GM12872 (cell line): ENCODE results near the gene HSDL1.

ENCODE experiments used
- TF ChIP-seq, protein P1 (sequence below): IDR thresholded peaks from 3 replicates; pipeline ENCODE4 v1.5.1; 2011; ENCODE audit warnings: low read depth, mild to moderate bottlenecking, low read length, moderate library complexity; ENCODE audit not compliant: insufficient read depth

HSDL1 gene

DNA sequence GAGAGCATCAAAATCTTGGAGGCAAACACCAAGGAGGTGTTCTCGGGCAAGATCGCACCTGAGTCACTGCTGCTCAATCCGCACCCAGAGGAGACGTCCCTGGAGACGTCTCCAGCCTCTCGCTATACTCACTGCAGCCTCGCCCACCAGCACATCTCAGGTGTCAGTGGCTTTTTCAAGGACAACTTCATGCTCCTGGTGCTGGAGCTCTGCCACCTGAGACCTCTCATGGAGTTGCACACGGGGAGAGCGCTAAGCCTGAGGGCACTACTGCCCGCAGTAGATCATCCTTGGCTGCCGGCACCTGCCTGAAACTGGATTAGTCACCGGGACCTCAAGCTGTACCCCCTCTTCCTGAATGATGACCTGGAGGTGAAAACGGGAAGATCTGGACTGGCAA, 25.6 kb downstream of the HSDL1 start:
- TF ChIP-seq, protein P1, sequence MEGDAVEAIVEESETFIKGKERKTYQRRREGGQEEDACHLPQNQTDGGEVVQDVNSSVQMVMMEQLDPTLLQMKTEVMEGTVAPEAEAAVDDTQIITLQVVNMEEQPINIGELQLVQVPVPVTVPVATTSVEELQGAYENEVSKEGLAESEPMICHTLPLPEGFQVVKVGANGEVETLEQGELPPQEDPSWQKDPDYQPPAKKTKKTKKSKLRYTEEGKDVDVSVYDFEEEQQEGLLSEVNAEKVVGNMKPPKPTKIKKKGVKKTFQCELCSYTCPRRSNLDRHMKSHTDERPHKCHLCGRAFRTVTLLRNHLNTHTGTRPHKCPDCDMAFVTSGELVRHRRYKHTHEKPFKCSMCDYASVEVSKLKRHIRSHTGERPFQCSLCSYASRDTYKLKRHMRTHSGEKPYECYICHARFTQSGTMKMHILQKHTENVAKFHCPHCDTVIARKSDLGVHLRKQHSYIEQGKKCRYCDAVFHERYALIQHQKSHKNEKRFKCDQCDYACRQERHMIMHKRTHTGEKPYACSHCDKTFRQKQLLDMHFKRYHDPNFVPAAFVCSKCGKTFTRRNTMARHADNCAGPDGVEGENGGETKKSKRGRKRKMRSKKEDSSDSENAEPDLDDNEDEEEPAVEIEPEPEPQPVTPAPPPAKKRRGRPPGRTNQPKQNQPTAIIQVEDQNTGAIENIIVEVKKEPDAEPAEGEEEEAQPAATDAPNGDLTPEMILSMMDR: no peak

DNA sequence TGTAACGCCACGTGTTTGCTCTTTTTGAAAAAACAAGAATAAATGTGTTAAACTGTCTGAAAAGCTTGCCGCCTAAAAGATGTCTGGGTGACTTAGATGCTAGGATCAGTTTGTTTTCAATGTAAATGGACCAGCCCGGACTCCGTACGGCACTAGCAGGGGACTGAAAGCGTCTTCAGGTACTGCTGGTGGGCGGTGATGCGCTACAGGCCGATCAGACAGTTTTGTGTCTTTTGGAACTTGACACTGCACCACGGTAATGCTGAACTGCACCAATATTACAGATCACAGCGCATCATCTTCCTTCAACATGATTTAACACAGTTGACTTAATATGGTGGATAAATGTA, 27.5 kb downstream of the HSDL1 start:
- TF ChIP-seq, protein P1: no peak

DNA sequence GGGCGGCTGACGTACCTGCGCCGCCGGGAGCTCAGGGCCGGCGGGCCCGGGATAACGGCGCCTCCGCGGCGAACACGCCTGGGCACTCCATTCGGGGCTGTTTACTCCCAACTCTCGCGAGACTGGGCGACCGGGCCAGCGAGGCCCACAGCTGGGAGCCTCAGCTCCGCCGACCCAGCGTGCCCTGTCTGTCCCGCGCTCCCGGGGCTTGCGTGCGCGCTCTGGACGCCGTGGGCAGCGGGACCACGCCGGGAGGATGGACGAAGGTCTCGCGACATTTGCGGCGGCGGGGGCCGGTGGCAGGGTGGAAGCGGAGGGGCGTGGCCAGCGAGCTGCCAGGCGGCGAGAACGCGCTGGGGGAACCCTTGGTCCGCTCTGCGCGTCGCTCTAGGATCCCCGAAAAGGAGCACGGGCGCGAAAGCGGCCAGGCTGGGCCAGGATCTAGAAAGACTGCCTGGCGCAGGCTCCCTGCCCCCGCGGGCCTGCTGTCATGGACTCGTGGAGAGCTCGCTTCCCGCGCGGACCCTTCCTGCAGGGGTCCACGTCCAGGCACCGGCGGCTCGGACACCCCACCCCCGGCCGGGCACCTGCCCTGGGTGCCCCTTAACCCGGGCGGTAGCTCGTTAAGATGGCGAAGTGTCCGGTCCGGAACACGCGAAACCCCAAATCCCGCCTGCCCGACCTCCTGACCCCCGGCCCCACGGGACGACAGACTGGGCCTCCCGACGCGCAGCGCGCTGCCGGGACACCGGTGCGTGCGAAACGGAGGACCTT, 28.1 kb downstream of the HSDL1 start, which contains the start of gene MBTPS1:
Gene MBTPS1, minus strand, starts transcription at position 223 of the 774 bp plus-strand sequence. CDS start 15,159 bp downstream, outside the sequence.
- TF ChIP-seq, protein P1: no peak

- TF ChIP-seq, protein P1: peak; percentile 26; the same call in 1 of the 3 replicates
Observed at GRCh38 chr16:84115919-84116719, 28.9 kb downstream of the HSDL1 start.

DNA sequence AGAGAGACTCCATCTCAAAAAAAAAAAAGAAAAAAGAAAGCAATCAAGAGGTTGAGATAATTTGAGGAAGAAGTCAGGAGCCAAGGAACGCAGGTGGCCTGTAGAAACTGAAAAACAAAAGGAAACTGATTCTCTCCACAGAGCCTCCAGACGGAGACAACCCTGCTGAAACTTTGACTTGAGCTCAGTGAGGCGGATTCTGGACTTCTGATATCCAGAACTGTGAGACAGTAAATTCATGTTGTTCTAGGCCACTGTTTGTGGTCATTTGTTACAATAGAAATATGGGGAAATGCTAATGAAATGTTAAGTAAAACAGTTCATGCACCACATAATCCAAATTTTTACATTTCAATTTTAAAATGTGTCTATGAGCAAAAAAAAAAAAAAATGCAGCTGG, 33.5 kb downstream of the HSDL1 start:
- TF ChIP-seq, protein P1: no peak

- TF ChIP-seq, protein P1: no peak
Observed at GRCh38 chr16:84110527-84110926, 34.5 kb downstream of the HSDL1 start.

GRCh38 chr16:84109598-84110335, 35.2 kb downstream of the HSDL1 start:
- TF ChIP-seq, protein P1: no peak
